ENCODE measurements around the gene CDKAL1. TPM values are rescaled to one million over a fixed set of nuclear protein-coding genes. Genes with fewer than 3 reads are reported as not detected.
A peak's percentile ranks its signal among the peaks of the same experiment; 100 is the strongest.

CDKAL1 gene
- total and polyA plus RNA-seq, 2 of the 13 experiments (the other 11 are each of a cell fraction or from before 2014, with no cell fraction given): 9.5 to 27.7 TPM

DNA sequence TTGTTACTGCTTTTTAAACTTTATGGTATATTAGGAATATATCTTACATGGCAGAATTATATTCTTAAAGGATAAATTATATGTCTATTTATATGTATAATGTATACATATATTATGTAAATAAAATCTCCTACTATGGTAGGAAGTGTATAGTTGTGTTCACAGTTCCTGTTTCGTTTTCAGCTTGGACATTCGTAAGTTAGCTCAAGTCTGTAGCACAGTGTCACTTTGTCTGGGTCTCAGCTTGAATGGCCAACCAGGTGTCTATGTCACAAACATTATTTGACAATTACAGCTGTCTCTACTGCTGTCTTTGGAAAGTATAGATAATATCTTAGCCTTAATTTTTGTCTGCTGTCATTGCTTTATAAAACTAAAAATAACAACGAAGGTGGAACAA, 303.9 kb downstream of the CDKAL1 start:
- Histone ChIP-seq H3K79me2 (ENCODE audit: insufficient read depth, low read length) (no peaks in the 10 kb centered on the region), H4K20me1 (ENCODE audit: insufficient read depth, low read length) (no peaks in the 10 kb centered on the region), H3K36me3 (replicated peaks in 1 of 2; ENCODE audit: control insufficient read depth in 1 of 2, insufficient read depth in 2 of 2, low read length in 2 of 2) (no peaks in the 10 kb centered on the region), H2AFZ (ENCODE audit: low read length) (no peak overlapping the region), H3K4me1 (ENCODE audit: insufficient read depth, low read length) (no peaks in the 10 kb centered on the region), H3K9me3 (ENCODE audit: low read length) (no peaks in the 10 kb centered on the region), H3K4me2 (ENCODE audit: low read depth, low read length) (no peak overlapping the region), H3K27ac (ENCODE audit: extremely low read length, insufficient read depth, low read length) (no peak overlapping the region), H3K9ac (ENCODE audit: insufficient read depth, low read depth, low read length) (no peak overlapping the region), H3K4me3 (replicated peaks in 1 of 3; ENCODE audit: insufficient read depth in 1 of 3, low read depth in 2 of 3, low read length in 3 of 3) (no peak overlapping the region), H3K27me3 (ENCODE audit: control insufficient read depth in 1 of 2, insufficient read depth in 2 of 2, low read length in 2 of 2) (no peaks in the 10 kb centered on the region)
- WGBS (ENCODE audit: low lambda C conversion rate): 96% methylated on average over 3 of the region's 3 CpGs
- no TSS peak for BruUV-seq (replicated peaks)
- DNase-seq (ENCODE audit: low spot score) (no peak), FAIRE-seq (no peak), ATAC-seq (no peak)
- ChIA-PET CTCF (ENCODE audit: low intra/inter-chr PET ratio, low total read pairs) (no interaction called here), POLR2A (no interaction called here)
- intact Hi-C loops (cut with micrococcal nuclease; ENCODE audit: unreplicated experiment): no loop called here
- in situ Hi-C loops (cut with HindIII; ENCODE audit: extremely low pct_ligation_motif_present, low pct_unique_long_range_greater_than_20kb): no loop called here
- TF ChIP-seq, protein P1, sequence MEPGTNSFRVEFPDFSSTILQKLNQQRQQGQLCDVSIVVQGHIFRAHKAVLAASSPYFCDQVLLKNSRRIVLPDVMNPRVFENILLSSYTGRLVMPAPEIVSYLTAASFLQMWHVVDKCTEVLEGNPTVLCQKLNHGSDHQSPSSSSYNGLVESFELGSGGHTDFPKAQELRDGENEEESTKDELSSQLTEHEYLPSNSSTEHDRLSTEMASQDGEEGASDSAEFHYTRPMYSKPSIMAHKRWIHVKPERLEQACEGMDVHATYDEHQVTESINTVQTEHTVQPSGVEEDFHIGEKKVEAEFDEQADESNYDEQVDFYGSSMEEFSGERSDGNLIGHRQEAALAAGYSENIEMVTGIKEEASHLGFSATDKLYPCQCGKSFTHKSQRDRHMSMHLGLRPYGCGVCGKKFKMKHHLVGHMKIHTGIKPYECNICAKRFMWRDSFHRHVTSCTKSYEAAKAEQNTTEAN (CRISPR knock-in tag; conservative IDR thresholded peaks at IDR 0.05): no peak
- TF ChIP-seq ZNF790 (CRISPR knock-in tag; IDR thresholded peaks at IDR 0.05; ENCODE audit: borderline replicate concordance) (no peak), SIX4 (CRISPR knock-in tag; IDR thresholded peaks at IDR 0.05) (no peak)
- TF ChIP-seq, protein P2, sequence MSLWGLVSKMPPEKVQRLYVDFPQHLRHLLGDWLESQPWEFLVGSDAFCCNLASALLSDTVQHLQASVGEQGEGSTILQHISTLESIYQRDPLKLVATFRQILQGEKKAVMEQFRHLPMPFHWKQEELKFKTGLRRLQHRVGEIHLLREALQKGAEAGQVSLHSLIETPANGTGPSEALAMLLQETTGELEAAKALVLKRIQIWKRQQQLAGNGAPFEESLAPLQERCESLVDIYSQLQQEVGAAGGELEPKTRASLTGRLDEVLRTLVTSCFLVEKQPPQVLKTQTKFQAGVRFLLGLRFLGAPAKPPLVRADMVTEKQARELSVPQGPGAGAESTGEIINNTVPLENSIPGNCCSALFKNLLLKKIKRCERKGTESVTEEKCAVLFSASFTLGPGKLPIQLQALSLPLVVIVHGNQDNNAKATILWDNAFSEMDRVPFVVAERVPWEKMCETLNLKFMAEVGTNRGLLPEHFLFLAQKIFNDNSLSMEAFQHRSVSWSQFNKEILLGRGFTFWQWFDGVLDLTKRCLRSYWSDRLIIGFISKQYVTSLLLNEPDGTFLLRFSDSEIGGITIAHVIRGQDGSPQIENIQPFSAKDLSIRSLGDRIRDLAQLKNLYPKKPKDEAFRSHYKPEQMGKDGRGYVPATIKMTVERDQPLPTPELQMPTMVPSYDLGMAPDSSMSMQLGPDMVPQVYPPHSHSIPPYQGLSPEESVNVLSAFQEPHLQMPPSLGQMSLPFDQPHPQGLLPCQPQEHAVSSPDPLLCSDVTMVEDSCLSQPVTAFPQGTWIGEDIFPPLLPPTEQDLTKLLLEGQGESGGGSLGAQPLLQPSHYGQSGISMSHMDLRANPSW (CRISPR knock-in tag; IDR thresholded peaks at IDR 0.05; ENCODE audit: borderline replicate concordance): no peak

DNA sequence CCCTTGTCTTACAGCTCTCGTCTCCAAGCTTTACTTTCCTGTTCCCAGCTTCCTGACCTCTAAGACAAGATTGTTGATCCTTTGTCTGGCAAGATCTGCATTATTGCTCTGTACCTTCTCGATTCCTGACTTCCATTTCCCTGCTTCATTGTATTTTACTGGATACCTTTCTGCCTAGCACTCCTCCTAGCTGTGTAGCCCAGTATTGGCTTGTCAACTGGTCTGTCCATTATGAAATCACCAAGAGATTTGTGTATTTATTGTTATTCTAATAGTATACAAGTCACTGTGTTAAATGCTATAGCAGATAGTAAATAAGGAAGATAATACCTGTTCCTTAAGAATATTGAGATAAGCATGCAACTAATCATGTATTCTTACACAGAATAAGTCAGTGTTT, 305.4 kb downstream of the CDKAL1 start:
- no peak for DNase-seq (ENCODE audit: low spot score)
- Histone ChIP-seq H3K4me1 (ENCODE audit: insufficient read depth, low read length) (no peaks in the 10 kb centered on the region), H3K4me3 (replicated peaks in 1 of 3; ENCODE audit: insufficient read depth in 1 of 3, low read depth in 2 of 3, low read length in 3 of 3) (no peak overlapping the region), H3K27me3 (ENCODE audit: control insufficient read depth in 1 of 2, insufficient read depth in 2 of 2, low read length in 2 of 2) (no peaks in the 10 kb centered on the region), H3K36me3 (replicated peaks in 1 of 2; ENCODE audit: control insufficient read depth in 1 of 2, insufficient read depth in 2 of 2, low read length in 2 of 2) (no peaks in the 10 kb centered on the region), H3K9me3 (ENCODE audit: low read length) (no peaks in the 10 kb centered on the region), H3K9ac (ENCODE audit: insufficient read depth, low read depth, low read length) (no peak overlapping the region), H3K79me2 (ENCODE audit: insufficient read depth, low read length) (no peaks in the 10 kb centered on the region), H3K4me2 (ENCODE audit: low read depth, low read length) (no peak overlapping the region), H2AFZ (ENCODE audit: low read length) (no peak overlapping the region), H4K20me1 (ENCODE audit: insufficient read depth, low read length) (no peaks in the 10 kb centered on the region), H3K27ac (ENCODE audit: extremely low read length, insufficient read depth, low read length) (no peak overlapping the region)
- no peak for FAIRE-seq
- no peak for TF ChIP-seq ZMYM4 (CRISPR knock-in tag; IDR thresholded peaks at IDR 0.05)
- TF ChIP-seq STAG1 (CRISPR knock-in tag; IDR thresholded peaks at IDR 0.05): 0 out of 2 replicates have a peak, but pooled peaks have one; percentile 4
- ChIA-PET POLR2A (no interaction called here), CTCF (ENCODE audit: low intra/inter-chr PET ratio, low total read pairs) (no interaction called here)
- in situ Hi-C loops (cut with HindIII; ENCODE audit: extremely low pct_ligation_motif_present, low pct_unique_long_range_greater_than_20kb): no loop called here
- intact Hi-C loops (cut with micrococcal nuclease; ENCODE audit: unreplicated experiment): no loop called here
- no TSS peak for BruUV-seq (replicated peaks)
- WGBS (ENCODE audit: low lambda C conversion rate): 93% methylated on average over 2 of the region's 2 CpGs
- peak; percentile 39; the same call in 1 of the 3 replicates for ATAC-seq
